ENCODE measurements around the gene SLC37A4. TPM values are rescaled to one million over a fixed set of nuclear protein-coding genes. Genes with fewer than 3 reads are reported as not detected.
"Not testable (repeated sequence)": the region's sequence is repeated elsewhere in the genome, so short reads cannot be mapped to it uniquely, and the experiment has no call there.

SLC37A4 gene
- total RNA-seq, 4 donors from 2014 or later: 29.7 to 72.9 (median 56.4) TPM

- DNase-seq: peak; percentile 94 to 96
- peak; percentile 95 to 96 for ATAC-seq
- Histone ChIP-seq H3K27ac (peak within 1 kb of the TSS; percentile 95 to 98 (median 98)), H3K4me1 (peaks cover 38 to 50% of the 10 kb centered on the region in 2 donors), H3K9me3 (no peaks in the 10 kb centered on the region), H3K4me3 (peak within 1 kb of the TSS; percentile 70 to 99 (median 90)), H3K27me3 (no peaks in the 10 kb centered on the region), H3K36me3 (peaks cover 0 to 49% of the 10 kb centered on the region in 2 donors)
- in situ Hi-C loops (cut with MboI; ENCODE audit: low sequenced_read_pairs in 4 of 4) (no loop called here), intact Hi-C loops (cut with DNase I; ENCODE audit: low total_unique reads) (loop anchor here (1.0 to 5.0 kb wide), 2 partner anchors 20 to 91 kb away; partner anchors contain the start of genes BCL9L and CENATAC)
- TF ChIP-seq CTCF (IDR thresholded peaks at IDR 0.05 in 4 of 5, conservative IDR thresholded peaks at IDR 0.05 in 1 of 5) (no peak), POLR2A (IDR thresholded peaks at IDR 0.05) (peak; percentile 85 to 88)
Measured at GRCh38 chr11:119018074-119018938, 12.4 kb downstream of the SLC37A4 start, which contains the start of the genes RPS25 and TRAPPC4. TSS of gene RPS25 (minus strand) at chr11:119018343. CDS start at chr11:119018284, 59 bp downstream. TSS of gene TRAPPC4 (plus strand) at chr11:119018766. CDS start at chr11:119018796, 30 bp downstream.

GRCh38 chr11:119017377-119017776, 13.3 kb downstream of the SLC37A4 start:
- peaks cover 0 to 49% of the 10 kb centered on the region in 2 donors for H3K36me3 ChIP-seq
- in situ Hi-C loops (cut with MboI; ENCODE audit: low sequenced_read_pairs in 4 of 4); DNase-seq; H3K9me3 ChIP-seq; H3K27me3 ChIP-seq; ATAC-seq: not testable (repeated sequence)
- intact Hi-C loops (cut with DNase I; ENCODE audit: low total_unique reads): loop anchor here (5.0 kb wide), 1 partner anchor 90 kb away; the partner anchor contains the start of gene BCL9L
- peaks cover 35 to 45% of the 10 kb centered on the region in 2 donors for H3K4me1 ChIP-seq
- peak overlapping the region; percentile 95 to 98 (median 98) for H3K27ac ChIP-seq
- H3K4me3 ChIP-seq: peak overlapping the region; percentile 70 to 99 (median 90)

GRCh38 chr11:119016216-119017009, 14.3 kb downstream of the SLC37A4 start:
- Histone ChIP-seq H3K4me3 (peak overlapping the region; percentile 70 to 99 (median 90)), H3K9me3 (no peaks in the 10 kb centered on the region), H3K36me3 (peaks cover 0 to 49% of the 10 kb centered on the region in 2 donors), H3K27me3 (no peaks in the 10 kb centered on the region), H3K4me1 (peaks cover 33 to 44% of the 10 kb centered on the region in 2 donors), H3K27ac (peak overlapping the region; percentile 95 to 98 (median 98))
- ATAC-seq (no peak), DNase-seq (no peak)
- TF ChIP-seq POLR2A (IDR thresholded peaks at IDR 0.05): no peak
- no peak for TF ChIP-seq CTCF (IDR thresholded peaks at IDR 0.05 in 4 of 5, conservative IDR thresholded peaks at IDR 0.05 in 1 of 5)
- in situ Hi-C loops (cut with MboI; ENCODE audit: low sequenced_read_pairs in 4 of 4): no loop called here
- intact Hi-C loops (cut with DNase I; ENCODE audit: low total_unique reads): loop anchor here (5.0 kb wide), 1 partner anchor 89 kb away; the partner anchor contains the start of gene BCL9L

- DNase-seq (no peak), ATAC-seq (no peak)
- Histone ChIP-seq H3K27me3 (no peaks in the 10 kb centered on the region), H3K4me1 (peaks cover 29 to 31% of the 10 kb centered on the region in 2 donors), H3K36me3 (peaks cover 0 to 58% of the 10 kb centered on the region in 2 donors), H3K27ac (peak overlapping the region in 2 of 4 donors; percentile 3 to 35), H3K9me3 (no peaks in the 10 kb centered on the region), H3K4me3 (no peak overlapping the region)
- intact Hi-C loops (cut with DNase I; ENCODE audit: low total_unique reads): loop anchor here (5.0 kb wide), 1 partner anchor 88 kb away; the partner anchor contains the start of gene BCL9L
- in situ Hi-C loops (cut with MboI; ENCODE audit: low sequenced_read_pairs in 4 of 4): no loop called here
- no peak for TF ChIP-seq POLR2A (IDR thresholded peaks at IDR 0.05)
- no peak for TF ChIP-seq CTCF (IDR thresholded peaks at IDR 0.05 in 4 of 5, conservative IDR thresholded peaks at IDR 0.05 in 1 of 5)
Measured at GRCh38 chr11:119015054-119015611, 15.5 kb downstream of the SLC37A4 start.

Data from gastrocnemius medialis (tissue), 4 donors.